Retinal pigment epithelial cell (primary cell): ENCODE data around the gene GAK.

ENCODE experiments used
- DNase-seq: peaks from one replicate; pipeline ENCODE4 v3.0.0-alpha.2; 2010; ENCODE audit warnings: low read depth
- H3K4me3 ChIP-seq: 2 replicates; pipeline ENCODE4 v1.5.1; 2011; ENCODE audit warnings: mild to moderate bottlenecking, low read length, control low read depth, moderate library complexity
- TF ChIP-seq, protein P1 (sequence below): conservative IDR thresholded peaks from 2 replicates; pipeline ENCODE4 v1.5.1; 2011; ENCODE audit warnings: low read depth, low read length, control low read depth, inconsistent platforms

Gene GAK

DNA sequence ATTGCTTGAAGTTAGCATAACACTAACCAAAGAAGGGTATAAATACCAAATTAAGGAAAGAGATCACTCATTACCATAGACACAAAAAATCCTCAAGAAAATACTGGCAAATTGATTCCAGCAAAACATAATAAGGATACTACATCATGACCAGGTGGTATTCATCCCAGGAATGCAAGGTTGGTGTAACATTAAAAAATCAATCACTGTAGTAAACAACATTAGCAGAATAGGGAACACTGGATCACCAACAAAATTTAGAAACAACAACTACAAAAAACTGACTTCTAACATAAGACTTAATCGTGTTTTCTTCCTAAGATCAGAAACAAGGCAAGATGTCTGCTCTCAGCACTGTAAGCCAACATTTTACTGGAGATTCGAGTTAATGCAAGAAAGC, 14.1 kb downstream of the GAK start:
- H3K4me3 ChIP-seq: no peak overlapping the region
- TF ChIP-seq, protein P1, sequence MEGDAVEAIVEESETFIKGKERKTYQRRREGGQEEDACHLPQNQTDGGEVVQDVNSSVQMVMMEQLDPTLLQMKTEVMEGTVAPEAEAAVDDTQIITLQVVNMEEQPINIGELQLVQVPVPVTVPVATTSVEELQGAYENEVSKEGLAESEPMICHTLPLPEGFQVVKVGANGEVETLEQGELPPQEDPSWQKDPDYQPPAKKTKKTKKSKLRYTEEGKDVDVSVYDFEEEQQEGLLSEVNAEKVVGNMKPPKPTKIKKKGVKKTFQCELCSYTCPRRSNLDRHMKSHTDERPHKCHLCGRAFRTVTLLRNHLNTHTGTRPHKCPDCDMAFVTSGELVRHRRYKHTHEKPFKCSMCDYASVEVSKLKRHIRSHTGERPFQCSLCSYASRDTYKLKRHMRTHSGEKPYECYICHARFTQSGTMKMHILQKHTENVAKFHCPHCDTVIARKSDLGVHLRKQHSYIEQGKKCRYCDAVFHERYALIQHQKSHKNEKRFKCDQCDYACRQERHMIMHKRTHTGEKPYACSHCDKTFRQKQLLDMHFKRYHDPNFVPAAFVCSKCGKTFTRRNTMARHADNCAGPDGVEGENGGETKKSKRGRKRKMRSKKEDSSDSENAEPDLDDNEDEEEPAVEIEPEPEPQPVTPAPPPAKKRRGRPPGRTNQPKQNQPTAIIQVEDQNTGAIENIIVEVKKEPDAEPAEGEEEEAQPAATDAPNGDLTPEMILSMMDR: no peak
- DNase-seq: no peak

DNA sequence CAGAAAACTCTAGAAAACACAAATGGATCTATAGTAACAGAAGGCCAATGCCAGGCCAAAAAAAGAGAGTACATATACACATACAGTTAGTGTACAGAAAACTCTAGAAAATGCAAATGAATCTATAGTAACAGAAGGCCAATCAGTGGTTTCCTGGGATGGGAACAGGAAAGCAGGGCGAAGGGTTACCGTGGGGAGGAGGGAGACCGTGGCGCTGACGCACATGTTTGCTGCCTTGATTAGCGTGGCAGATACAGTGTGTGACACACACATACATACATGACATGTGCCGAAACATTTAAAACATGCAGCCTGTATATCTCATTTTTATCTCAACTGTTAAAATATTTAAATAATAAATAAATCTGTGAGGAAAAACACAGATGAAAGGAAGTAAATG, 14.7 kb downstream of the GAK start:
- no peak for DNase-seq
- no peak overlapping the region for H3K4me3 ChIP-seq
- TF ChIP-seq, protein P1: no peak

DNA sequence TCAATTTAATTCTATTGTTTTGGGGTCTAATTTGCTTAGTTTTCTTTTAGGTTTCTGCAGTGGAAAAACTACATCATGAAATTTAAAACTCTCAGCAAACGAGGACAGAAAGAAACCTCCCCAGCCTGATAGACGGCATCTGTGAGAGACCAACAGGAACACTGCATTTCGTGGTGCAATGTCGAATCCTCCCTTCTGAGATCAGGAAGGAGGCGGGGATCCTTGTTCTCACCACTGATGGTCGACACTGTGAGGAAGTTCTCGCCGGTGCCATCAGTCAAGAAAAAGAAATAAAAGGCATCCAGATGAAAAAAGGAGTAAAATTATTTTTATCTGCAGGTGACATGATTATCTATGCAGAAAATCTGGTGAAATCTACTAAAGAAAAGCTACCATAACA, 16.5 kb downstream of the GAK start:
- no peak overlapping the region for H3K4me3 ChIP-seq
- DNase-seq: no peak
- TF ChIP-seq, protein P1: no peak

DNA sequence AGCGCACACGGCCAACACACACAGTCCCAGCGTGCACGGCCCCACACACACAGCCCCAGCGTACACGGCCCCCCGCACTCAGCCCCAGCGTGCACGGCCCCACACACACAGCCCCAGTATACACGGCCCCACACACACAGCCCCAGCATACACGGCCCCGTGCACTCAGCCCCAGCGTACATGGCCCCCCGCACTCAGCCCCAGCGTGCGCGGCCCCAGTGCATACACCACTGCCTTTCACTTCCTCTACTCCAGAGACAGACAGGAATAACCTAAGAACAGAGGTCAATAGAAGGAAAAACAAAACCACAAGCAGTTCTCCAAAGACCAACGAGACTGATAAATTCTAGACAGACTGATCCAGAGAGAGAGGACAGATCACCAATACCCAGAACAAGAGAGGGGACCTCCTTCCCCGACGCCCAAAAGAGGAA, 17.1 kb downstream of the GAK start:
- TF ChIP-seq, protein P1: no peak
- H3K4me3 ChIP-seq: no peak overlapping the region
- DNase-seq: no peak

DNA sequence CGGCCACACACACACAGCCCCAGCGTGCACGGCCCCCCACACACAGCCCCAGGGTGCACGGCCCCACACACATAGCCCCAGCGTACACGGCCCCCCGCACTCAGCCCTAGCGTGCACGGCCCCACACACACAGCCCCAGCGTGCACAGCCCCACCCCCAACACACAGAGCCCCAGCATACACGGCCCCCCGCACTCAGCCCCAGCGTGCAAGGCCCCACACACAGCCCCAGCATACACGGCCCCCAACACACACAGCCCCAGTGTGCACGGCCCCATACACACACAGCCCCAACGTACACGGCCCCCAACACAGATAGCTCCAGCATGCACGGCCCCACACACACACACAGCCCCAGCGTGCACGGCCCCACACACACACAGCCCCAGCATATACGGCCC, 17.6 kb downstream of the GAK start:
- TF ChIP-seq, protein P1: no peak
- no peak overlapping the region for H3K4me3 ChIP-seq
- DNase-seq: no peak

DNA sequence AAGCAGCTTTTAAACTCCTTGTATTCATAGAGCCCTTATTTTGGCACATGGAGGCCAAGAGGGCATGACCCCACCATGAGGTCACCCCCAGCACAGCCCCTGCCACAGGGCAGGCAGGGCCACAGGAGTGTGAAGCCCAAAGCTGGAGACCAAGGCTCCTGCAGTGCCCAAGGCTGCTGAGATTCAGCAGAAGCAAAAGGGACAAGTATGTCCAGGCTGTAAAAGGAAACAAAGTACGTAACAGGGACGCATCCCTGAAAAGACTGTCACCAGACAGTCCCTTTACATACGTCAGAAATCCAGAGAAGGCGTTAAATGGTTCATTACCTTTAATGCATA, 18.9 kb downstream of the GAK start:
- no peak for DNase-seq
- TF ChIP-seq, protein P1: no peak
- no peak overlapping the region for H3K4me3 ChIP-seq

DNA sequence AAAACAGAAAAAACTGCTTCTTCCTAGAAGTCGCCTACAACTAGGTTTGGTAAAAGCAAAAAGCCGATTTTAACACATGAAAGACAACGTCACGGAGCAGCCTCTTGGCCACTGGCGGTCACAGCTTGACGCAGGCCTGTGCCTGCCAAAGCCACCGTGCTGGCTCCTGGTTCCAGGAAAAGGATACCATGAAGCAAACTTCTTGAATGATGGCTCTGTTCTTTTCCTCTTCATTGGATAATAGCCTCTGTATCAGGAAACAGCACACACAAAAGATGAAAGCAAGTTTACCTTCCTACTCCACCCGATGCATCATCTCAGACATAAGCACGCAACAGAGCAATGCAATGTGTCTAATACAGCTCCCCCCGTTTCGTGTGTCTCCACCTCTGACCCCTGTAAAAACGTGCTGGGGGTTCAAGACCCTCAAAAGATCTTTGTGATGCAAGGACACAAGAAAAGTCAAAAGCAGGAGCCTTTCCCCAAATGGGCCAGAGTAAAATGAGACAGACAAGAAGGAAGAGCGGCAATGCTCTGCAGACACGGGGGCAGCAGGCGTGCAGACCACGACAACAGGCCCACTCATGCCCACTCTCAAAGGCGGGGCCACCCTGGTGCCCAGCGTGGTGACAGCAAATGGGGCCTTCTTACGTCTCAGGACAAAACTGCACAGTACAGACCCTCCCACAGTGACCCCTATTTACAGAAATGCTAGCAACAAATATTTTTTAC, 19.4 kb downstream of the GAK start:
- TF ChIP-seq, protein P1: no peak
- no peak for DNase-seq
- H3K4me3 ChIP-seq: no peak overlapping the region
